Skeletal muscle satellite cell (primary cell): ENCODE data around the gene ZFYVE27.

Experiments used
- H3K27me3 ChIP-seq: 2 replicates; pipeline ENCODE4 v1.7.0; 2013; ENCODE audit warnings: low read length; ENCODE audit not compliant: control insufficient read depth, insufficient read depth
- H3K36me3 ChIP-seq: 2 replicates; pipeline ENCODE4 v1.7.0; 2013; ENCODE audit warnings: mild to moderate bottlenecking, control low read depth, low read length; ENCODE audit not compliant: insufficient read depth
- H3K4me1 ChIP-seq: 2 replicates; pipeline ENCODE4 v1.7.0; 2013; ENCODE audit warnings: low read length; ENCODE audit not compliant: control insufficient read depth, insufficient read depth
- H3K4me2 ChIP-seq: 2 replicates; pipeline ENCODE4 v1.7.0; 2013; ENCODE audit warnings: mild to moderate bottlenecking, low read length
- H3K4me3 ChIP-seq: 2 replicates; pipeline ENCODE4 v1.7.0; 2013; ENCODE audit warnings: low read length
- H3K9ac ChIP-seq: 2 replicates; pipeline ENCODE4 v1.7.0; 2013; ENCODE audit warnings: mild to moderate bottlenecking, low read depth, low read length, moderate library complexity
- H3K9me3 ChIP-seq: replicated peaks from 2 replicates; pipeline ENCODE4 v1.7.0; 2013; ENCODE audit warnings: mild to moderate bottlenecking, control low read depth, low read length

The ZFYVE27 gene

DNA sequence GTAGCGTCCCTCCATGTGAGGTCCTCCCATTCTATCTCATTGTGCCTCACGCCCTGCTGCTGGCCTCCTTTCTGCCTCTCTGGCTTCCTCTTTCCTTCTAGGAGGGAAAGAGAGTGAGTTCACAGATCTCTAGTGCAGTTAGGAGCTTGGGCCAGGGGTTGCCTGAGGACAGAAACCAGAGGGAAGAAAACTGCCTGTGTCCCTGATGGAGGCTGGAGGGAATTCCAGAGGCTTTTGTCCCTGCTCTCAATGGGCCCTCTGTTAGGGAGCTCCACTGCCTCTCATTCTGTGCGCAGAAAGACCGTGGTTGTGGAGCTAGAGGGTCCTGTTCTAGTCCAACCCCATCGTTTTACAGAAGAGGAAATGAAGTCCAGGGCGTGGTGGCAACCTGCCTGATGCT lies 18.8 kb upstream of the ZFYVE27 start:
- no peak overlapping the region for H3K4me3 ChIP-seq
- peak overlapping the region; percentile 15 for H3K9ac ChIP-seq
- H3K36me3 ChIP-seq: peaks cover 40% of the 10 kb centered on the region

DNA sequence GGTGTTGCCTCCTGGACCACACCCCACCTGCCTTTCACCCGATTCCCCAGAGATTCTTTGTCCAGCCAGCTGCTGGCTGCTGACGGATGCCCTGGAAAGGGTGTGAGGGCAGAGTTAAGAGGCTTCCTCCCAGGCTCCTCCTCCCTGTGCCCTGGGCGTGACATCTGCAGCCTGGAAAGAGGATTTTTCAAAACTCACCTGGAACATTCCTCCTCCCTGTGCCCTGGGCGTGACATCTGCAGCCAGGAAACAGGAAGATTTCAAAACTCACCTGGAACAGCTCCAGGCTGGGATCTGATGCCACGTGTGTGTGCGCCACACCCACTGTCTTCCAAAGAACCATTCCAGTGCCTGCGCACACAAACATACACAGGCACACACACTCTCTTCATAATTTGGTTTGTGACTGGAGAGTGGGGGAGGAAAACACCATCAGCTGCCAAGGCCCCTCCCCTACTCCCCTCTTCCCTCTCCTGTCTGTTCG lies 18.2 kb upstream of the ZFYVE27 start:
- peaks cover 34% of the 10 kb centered on the region for H3K4me1 ChIP-seq
- H3K4me3 ChIP-seq: no peak overlapping the region
- peak overlapping the region; percentile 15 for H3K9ac ChIP-seq

More for the DNA sequence above, 18.8 kb upstream of the ZFYVE27 start:
- H3K4me1 ChIP-seq: peaks cover 36% of the 10 kb centered on the region
- H3K9me3 ChIP-seq: no peaks in the 10 kb centered on the region
- no peaks in the 10 kb centered on the region for H3K27me3 ChIP-seq
- peak overlapping the region; percentile 19 for H3K4me2 ChIP-seq

DNA sequence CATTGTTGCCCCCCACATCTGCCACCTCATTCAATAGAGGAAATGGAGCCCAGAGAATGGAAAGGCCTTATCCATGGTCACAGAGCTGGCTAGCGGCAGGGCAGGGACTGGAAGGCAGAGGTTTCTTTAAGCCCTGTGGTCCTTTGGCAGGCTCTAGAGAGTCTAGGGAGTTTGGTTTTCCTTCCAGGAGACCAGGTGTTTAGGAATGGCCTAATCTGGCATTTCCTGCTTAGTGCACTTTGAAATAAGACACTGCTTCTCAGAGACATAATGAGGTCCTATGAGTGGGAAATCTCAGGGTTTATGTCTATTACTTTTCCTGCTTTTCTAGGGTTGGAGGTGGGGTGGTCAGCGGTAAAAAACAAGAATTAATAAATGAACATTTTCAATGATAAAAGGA lies 17.3 kb upstream of the ZFYVE27 start:
- Histone ChIP-seq H3K4me3 (no peak overlapping the region), H3K27me3 (no peaks in the 10 kb centered on the region), H3K9ac (no peak overlapping the region), H3K36me3 (peaks cover 40% of the 10 kb centered on the region), H3K9me3 (no peaks in the 10 kb centered on the region), H3K4me2 (no peak overlapping the region), H3K4me1 (peaks cover 34% of the 10 kb centered on the region)

More for the DNA sequence above, 18.2 kb upstream of the ZFYVE27 start:
- peak overlapping the region; percentile 19 for H3K4me2 ChIP-seq
- H3K36me3 ChIP-seq: peaks cover 40% of the 10 kb centered on the region
- no peaks in the 10 kb centered on the region for H3K27me3 ChIP-seq
- H3K9me3 ChIP-seq: no peaks in the 10 kb centered on the region

DNA sequence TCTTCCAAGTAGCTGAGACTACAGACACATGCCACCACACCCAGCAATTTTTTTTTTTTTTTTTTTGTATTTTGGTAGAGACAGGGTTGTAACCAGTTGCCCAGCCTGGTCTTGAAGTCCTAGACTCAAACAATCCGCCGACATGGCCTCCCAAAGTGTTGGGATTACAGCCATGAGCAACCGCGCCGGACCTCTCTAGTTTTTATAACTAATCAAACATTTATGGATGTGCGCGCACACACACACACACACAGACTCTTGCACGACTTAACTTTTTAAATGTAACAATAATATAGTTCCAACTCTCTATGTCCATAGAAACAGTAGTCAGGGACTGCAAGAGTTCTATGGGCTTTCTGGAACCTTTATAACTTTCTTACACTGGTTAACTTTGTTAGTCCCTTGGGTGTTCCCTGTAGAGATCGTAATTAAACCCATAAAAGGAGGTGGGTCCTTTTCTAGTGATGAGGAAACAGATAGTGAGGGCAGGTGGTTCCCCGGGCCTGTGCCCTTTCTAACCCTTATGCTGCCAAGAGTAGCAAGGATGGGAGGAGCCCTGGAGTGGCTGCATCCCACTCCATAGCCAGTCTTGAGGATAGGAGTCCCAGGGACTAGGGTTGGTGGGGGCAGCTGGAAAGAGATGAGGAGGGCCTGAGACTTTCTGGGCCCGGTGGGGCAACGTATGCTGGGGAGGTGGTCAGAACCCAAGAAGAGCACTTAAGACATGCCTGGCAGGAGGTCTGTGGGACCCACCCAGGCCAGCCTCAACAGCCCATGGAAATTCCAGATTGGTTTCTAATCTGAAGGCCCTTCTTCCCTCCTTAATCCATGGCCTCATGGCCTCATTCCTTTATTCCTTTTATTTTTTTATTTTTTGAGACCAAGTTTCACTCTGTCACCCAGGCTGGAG lies 14.8 kb upstream of the ZFYVE27 start:
- Histone ChIP-seq H3K4me1 (peaks cover 28% of the 10 kb centered on the region), H3K36me3 (peaks cover 28% of the 10 kb centered on the region), H3K27me3 (no peaks in the 10 kb centered on the region), H3K9ac (no peak overlapping the region), H3K9me3 (no peaks in the 10 kb centered on the region), H3K4me2 (no peak overlapping the region), H3K4me3 (no peak overlapping the region)

DNA sequence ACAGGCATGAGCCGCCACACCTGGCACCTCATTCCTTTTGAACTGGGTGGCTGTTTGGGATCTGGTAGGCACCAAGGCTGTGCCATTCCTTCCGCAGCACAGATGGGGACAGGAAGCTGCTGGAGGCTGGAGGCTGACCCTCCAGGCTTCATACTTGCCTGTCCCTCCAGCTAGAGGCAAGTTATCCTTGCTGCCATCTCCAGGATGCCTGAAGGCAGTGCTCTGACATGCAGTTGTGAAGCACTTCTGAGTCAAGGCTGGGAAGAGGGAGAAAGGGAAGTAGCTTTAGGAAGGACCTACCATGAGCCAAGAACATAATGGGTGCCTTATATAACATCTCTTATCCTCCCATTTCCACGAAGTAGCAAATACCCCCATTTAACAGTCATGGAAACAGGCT lies 13.9 kb upstream of the ZFYVE27 start:
- Histone ChIP-seq H3K36me3 (peaks cover 20% of the 10 kb centered on the region), H3K27me3 (no peaks in the 10 kb centered on the region), H3K4me3 (no peak overlapping the region), H3K4me2 (no peak overlapping the region), H3K4me1 (peaks cover 22% of the 10 kb centered on the region), H3K9me3 (no peaks in the 10 kb centered on the region), H3K9ac (no peak overlapping the region)

DNA sequence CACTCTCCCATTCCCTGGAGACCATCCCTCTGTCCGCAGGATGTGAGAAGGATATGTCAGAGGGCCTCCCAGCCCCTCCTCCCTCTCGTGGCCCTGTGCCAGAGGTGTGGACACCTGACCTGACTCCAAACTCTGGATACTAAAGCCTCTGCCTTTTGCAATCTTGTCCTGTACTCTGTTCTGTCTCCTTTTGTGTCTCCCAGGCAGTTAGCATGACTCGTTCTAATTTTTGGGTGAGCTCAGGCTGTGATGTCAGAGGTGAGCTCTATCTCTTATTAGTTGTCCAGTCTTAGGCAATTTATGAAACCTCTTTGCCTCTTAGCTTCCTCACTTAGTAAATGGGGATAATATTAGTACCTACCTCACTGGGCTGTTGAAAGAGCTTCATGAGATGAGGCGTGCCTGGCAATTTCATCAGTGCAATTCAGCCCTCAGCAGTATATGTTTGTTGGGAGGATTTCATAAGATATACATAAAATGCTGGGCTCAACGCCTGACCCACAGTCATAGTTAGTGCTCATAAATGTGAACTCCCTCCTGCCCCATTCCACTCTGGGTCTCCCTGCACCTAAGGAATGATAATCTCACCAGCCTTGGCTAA lies 12.5 kb upstream of the ZFYVE27 start:
- Histone ChIP-seq H3K4me1 (peaks cover 12% of the 10 kb centered on the region), H3K27me3 (no peaks in the 10 kb centered on the region), H3K9ac (no peak overlapping the region), H3K36me3 (peaks cover 5% of the 10 kb centered on the region), H3K4me2 (no peak overlapping the region), H3K4me3 (no peak overlapping the region), H3K9me3 (no peaks in the 10 kb centered on the region)

DNA sequence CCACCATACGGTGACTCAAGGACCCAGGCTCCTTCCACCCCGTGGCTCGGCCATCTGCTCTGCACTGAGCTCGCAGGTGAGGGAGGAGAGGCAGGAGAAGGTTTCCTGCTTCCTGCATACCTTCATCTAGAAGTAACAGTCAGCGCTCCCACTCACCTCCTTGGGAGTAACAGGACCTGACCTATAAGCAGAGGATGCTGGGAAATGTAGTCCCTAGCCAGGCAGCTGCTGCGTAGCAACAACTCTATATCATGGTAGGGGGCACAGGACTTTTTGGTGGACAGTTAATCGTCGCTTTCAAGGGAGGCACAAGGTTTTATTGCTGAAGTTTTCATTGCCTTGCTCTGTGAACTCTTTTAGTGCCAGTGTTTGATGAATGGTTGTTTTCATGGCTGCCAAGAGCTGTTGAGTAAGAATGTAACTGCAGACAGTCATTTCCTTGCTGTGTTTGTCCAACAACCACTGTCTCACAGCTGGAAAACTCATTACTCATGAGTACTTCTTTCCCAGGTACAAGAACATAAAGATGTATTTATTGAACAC lies 10.2 kb upstream of the ZFYVE27 start:
- Histone ChIP-seq H3K4me2 (peak overlapping the region; percentile 70), H3K36me3 (no peaks in the 10 kb centered on the region), H3K27me3 (no peaks in the 10 kb centered on the region), H3K9me3 (no peaks in the 10 kb centered on the region), H3K4me3 (peak overlapping the region; percentile 60), H3K9ac (peak overlapping the region; percentile 42), H3K4me1 (peaks cover 12% of the 10 kb centered on the region)

DNA sequence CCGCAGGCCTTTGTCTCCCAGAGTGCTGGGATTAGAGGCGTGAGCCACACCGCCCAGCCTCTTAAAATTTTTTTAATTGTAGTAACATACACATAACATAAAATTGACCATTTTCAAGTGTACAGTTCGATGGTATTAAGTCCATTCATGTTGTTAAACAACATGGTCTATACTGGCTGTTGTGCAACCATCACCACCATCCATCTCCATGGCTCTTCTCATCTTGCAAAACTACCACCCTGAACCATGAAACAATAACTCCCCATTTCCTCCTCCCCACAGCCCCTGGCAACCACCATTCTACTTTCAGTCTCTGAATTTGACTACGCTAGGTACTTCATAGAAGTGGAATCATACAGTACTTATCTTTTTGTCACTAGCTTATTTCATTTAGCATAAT lies 7.9 kb upstream of the ZFYVE27 start:
- Histone ChIP-seq H3K4me3 (no peak overlapping the region), H3K4me1 (peaks cover 12% of the 10 kb centered on the region), H3K4me2 (no peak overlapping the region), H3K9ac (no peak overlapping the region), H3K27me3 (no peaks in the 10 kb centered on the region), H3K9me3 (no peaks in the 10 kb centered on the region), H3K36me3 (no peaks in the 10 kb centered on the region)

DNA sequence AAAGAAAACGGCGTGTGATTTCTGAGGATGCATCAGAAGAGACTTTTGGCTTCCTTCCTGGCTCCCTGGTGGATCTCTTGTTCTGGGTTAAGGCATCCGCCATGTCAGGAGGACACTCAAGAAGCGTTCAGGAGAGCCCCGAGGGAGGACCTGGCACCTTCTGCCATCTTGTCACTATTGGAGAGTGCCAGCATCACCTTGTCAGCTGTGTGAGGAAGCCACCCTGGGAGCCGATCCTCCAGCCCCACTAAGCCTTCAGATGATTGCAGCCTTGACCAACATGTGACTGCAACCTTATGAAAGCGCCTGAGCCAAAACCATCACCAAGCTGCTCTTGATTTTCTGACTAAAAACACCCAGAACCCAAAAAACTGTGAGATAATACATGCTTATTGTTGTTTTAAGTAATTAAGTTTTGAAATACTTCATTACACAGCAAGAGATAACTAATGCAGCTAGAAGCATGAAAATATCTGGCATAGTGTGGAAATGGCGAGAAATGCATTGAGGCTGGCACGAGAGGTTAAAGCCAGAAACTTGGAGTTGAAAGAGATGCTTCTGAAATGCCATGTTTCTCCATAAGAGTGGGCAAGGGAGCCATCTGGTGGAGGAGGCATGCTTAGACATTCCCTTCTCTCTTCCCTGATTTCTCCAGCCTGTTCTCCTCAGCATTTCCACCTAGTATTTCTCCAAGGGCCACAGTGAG lies 5.4 kb upstream of the ZFYVE27 start:
- no peaks in the 10 kb centered on the region for H3K27me3 ChIP-seq
- H3K4me3 ChIP-seq: no peak overlapping the region
- H3K9me3 ChIP-seq: no peaks in the 10 kb centered on the region

DNA sequence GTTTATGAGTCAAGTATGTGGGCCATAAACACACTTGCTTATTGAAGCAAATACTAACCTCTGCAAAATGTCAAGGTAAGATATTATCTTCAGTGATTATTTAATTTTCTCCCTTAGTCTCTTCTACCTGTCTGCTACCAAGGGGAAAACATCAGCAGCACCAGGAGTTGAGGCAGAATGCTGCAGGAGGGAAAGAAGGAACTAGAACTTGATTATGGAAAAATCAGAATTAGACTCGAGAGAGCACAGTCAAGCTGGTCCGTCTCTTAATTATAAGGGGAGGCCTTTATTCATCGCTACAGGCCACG lies 4.9 kb upstream of the ZFYVE27 start:
- Histone ChIP-seq H3K36me3 (no peaks in the 10 kb centered on the region), H3K4me3 (no peak overlapping the region), H3K9ac (no peak overlapping the region), H3K4me1 (peaks cover 5% of the 10 kb centered on the region), H3K27me3 (no peaks in the 10 kb centered on the region), H3K4me2 (no peak overlapping the region), H3K9me3 (no peaks in the 10 kb centered on the region)

More for the DNA sequence above, 5.4 kb upstream of the ZFYVE27 start:
- Histone ChIP-seq H3K4me2 (no peak overlapping the region), H3K9ac (no peak overlapping the region), H3K36me3 (no peaks in the 10 kb centered on the region), H3K4me1 (peaks cover 6% of the 10 kb centered on the region)

DNA sequence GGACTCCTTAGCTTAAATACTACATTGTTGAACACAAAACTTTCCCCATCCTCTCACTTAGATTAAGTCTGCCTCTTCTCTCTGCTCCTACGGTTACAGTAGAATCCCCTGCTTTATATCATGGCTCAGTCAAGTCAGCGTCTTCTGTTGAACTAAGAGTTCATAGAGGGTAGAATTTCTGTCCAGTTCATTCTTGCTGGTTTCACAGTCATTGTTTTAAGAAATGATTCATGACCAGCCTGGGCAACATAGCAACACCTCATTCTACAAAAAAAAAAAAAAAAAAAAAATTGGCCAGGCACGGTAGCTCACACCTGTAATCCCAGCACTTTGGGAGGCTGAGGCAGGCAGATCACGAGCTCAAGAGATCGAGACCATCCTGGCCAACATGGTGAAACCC lies 3.7 kb upstream of the ZFYVE27 start:
- Histone ChIP-seq H3K9me3 (no peaks in the 10 kb centered on the region), H3K4me1 (peaks cover 10% of the 10 kb centered on the region), H3K27me3 (no peaks in the 10 kb centered on the region), H3K4me3 (no peak overlapping the region), H3K4me2 (no peak overlapping the region), H3K9ac (no peak overlapping the region), H3K36me3 (no peaks in the 10 kb centered on the region)
